Panc1 (cell line): ENCODE measurements around the gene LRP1B. TPM values are rescaled to one million over a fixed set of nuclear protein-coding genes. Genes with fewer than 3 reads are reported as not detected.

Experiments used
- ATAC-seq: fragments of 200-7000 bp; cut with Tn5 transposase; 2 replicates; pipeline ENCODE4 v1.9.1; 2020; ENCODE audit warnings: mild to moderate bottlenecking, moderate library complexity
- BruUV-seq: library from RNA; stranded (reverse); fragments of 400-500 nt; replicated peaks from 2 replicates; lab custom pipeline; 2021; lab: Mats Ljungman, UMichigan
- CTCF ChIA-PET: fragments of 300-600 bp; sonication (Branson Sonifier 250); formaldehyde crosslinking; loops from one replicate; lab custom pipeline; 2022; ENCODE audit warnings: antibody characterized with exemption; lab: Charles Lee
- POLR2A ChIA-PET: fragments of 300-600 bp; sonication (Branson Sonifier 250); formaldehyde crosslinking; loops from one replicate; lab custom pipeline; 2022; ENCODE audit warnings: antibody characterized with exemption; lab: Charles Lee
- DNase-seq: peaks from one replicate; pipeline ENCODE4 v3.0.0-alpha.2; 2010; ENCODE audit warnings: low read depth, low spot score
- H3K27ac ChIP-seq: 2 replicates; pipeline ENCODE4 v1.5.1; 2011; ENCODE audit warnings: mild to moderate bottlenecking, low read length, inconsistent platforms
- H3K27me3 ChIP-seq: fragments of 200-500 bp; sonication (Bioruptor generic); 2 replicates; pipeline ENCODE4 v1.6.0; 2014; ENCODE audit warnings: low read length, inconsistent platforms; ENCODE audit not compliant: control insufficient read depth, insufficient read depth
- H3K36me3 ChIP-seq: fragments of 200-500 bp; sonication (Bioruptor generic); 2 replicates; pipeline ENCODE4 v1.5.1; 2014; ENCODE audit warnings: inconsistent platforms, mild to moderate bottlenecking, low read length, moderate library complexity; ENCODE audit not compliant: control insufficient read depth, insufficient read depth
- H3K4me1 ChIP-seq: 2 replicates; pipeline ENCODE4 v1.5.1; 2011; ENCODE audit warnings: inconsistent platforms, mild to moderate bottlenecking, low read length, moderate library complexity; ENCODE audit not compliant: control insufficient read depth, insufficient read depth
- H3K4me3 ChIP-seq, 2 experiments: 2 replicates each; pipeline ENCODE4 v1.5.1; 2011 to 2012; ENCODE audit warnings: low read depth in 2 of 2, low read length in 2 of 2, mild to moderate bottlenecking in 2 of 2, inconsistent platforms in 1 of 2, moderate library complexity in 1 of 2
- H3K9me3 ChIP-seq: fragments of 200-500 bp; sonication (Bioruptor generic); 2 replicates; pipeline ENCODE4 v1.5.1; 2014; ENCODE audit warnings: low read depth, mild to moderate bottlenecking, inconsistent platforms, low read length, moderate library complexity; ENCODE audit not compliant: control insufficient read depth, insufficient read depth
- CTCF ChIP-seq: fragments of 450-650 bp; IDR thresholded peaks from 2 replicates; pipeline ENCODE4 v1.5.1; 2017; ENCODE audit warnings: mild to moderate bottlenecking
- POLR2AphosphoS5 ChIP-seq: IDR thresholded peaks from 2 replicates; pipeline ENCODE4 v1.6.1; 2012; ENCODE audit warnings: mild to moderate bottlenecking, low read depth, low read length, moderate library complexity
- SIN3A ChIP-seq: IDR thresholded peaks from 2 replicates; pipeline ENCODE4 v1.6.1; 2012; ENCODE audit warnings: low read depth, mild to moderate bottlenecking, low read length, moderate library complexity, borderline replicate concordance; ENCODE audit not compliant: insufficient read depth
- TCF7L2 ChIP-seq: IDR thresholded peaks from 2 replicates; pipeline ENCODE4 v1.6.1; 2011; ENCODE audit warnings: mild to moderate bottlenecking, low read depth, low read length, inconsistent platforms
- in situ Hi-C: cut with HindIII; loops from 2 replicates; pipeline ENCODE4 v1.10.0; 2016; ENCODE audit warnings: low sequenced_read_pairs, low pct_unique_long_range_greater_than_20kb
- intact Hi-C: fragments of 100-400 bp; cut with micrococcal nuclease; formaldehyde crosslinking; loops from one replicate; pipeline ENCODE4 v1.10.0; 2022; ENCODE audit not compliant: unreplicated experiment
- total RNA-seq: library from RNA; stranded (reverse); gene quantifications from one replicate; pipeline ENCODE4 v1.2.1, GENCODE V29; 2021; ENCODE audit not compliant: unreplicated experiment
- TF ChIP-seq, protein P1 (sequence below), 2 experiments: IDR thresholded peaks; 2 replicates each; pipeline ENCODE4 v1.6.1; 2011 to 2012; ENCODE audit warnings: low read depth in 2 of 2, control low read depth in 1 of 2, low read length in 1 of 2, mild to moderate bottlenecking in 1 of 2, moderate library complexity in 1 of 2; ENCODE audit not compliant: insufficient read depth in 1 of 2

Gene LRP1B
- total RNA-seq, 1 experiment from 2014 or later = 0.54 TPM

- TF ChIP-seq, protein P1, sequence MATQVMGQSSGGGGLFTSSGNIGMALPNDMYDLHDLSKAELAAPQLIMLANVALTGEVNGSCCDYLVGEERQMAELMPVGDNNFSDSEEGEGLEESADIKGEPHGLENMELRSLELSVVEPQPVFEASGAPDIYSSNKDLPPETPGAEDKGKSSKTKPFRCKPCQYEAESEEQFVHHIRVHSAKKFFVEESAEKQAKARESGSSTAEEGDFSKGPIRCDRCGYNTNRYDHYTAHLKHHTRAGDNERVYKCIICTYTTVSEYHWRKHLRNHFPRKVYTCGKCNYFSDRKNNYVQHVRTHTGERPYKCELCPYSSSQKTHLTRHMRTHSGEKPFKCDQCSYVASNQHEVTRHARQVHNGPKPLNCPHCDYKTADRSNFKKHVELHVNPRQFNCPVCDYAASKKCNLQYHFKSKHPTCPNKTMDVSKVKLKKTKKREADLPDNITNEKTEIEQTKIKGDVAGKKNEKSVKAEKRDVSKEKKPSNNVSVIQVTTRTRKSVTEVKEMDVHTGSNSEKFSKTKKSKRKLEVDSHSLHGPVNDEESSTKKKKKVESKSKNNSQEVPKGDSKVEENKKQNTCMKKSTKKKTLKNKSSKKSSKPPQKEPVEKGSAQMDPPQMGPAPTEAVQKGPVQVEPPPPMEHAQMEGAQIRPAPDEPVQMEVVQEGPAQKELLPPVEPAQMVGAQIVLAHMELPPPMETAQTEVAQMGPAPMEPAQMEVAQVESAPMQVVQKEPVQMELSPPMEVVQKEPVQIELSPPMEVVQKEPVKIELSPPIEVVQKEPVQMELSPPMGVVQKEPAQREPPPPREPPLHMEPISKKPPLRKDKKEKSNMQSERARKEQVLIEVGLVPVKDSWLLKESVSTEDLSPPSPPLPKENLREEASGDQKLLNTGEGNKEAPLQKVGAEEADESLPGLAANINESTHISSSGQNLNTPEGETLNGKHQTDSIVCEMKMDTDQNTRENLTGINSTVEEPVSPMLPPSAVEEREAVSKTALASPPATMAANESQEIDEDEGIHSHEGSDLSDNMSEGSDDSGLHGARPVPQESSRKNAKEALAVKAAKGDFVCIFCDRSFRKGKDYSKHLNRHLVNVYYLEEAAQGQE (IDR thresholded peaks at IDR 0.05; ENCODE audit: insufficient read depth in 1 of 2, low read depth in 2 of 2, low read length in 1 of 2) = no peak
- TF ChIP-seq SIN3A (no peak), CTCF (no peak), TCF7L2 (no peak), POLR2AphosphoS5 (no peak)
- no peak for DNase-seq
- Histone ChIP-seq H3K4me3 (no peak overlapping the region), H3K4me1 (no peaks in the 10 kb centered on the region), H3K27ac (no peak overlapping the region), H3K27me3 (no peaks in the 10 kb centered on the region), H3K36me3 (no peaks in the 10 kb centered on the region), H3K9me3 (no peaks in the 10 kb centered on the region)
- intact Hi-C loops (no loop called here), in situ Hi-C loops (no loop called here)
- CTCF ChIA-PET = no interaction called here
- POLR2A ChIA-PET = no interaction called here
- no TSS peak for BruUV-seq
- no peak for ATAC-seq
Measured at GRCh38 chr2:141796449-141796848, 334.4 kb downstream of the LRP1B start.

GRCh38 chr2:141791521-141791920, 339.3 kb downstream of the LRP1B start:
- no peak for TF ChIP-seq TCF7L2
- no peak for TF ChIP-seq SIN3A
- TF ChIP-seq POLR2AphosphoS5 = no peak
- TF ChIP-seq, protein P1 (IDR thresholded peaks at IDR 0.05; ENCODE audit: insufficient read depth in 1 of 2, low read depth in 2 of 2, low read length in 1 of 2) = no peak
- TF ChIP-seq CTCF = no peak
- Histone ChIP-seq H3K36me3 (no peaks in the 10 kb centered on the region), H3K4me1 (no peaks in the 10 kb centered on the region), H3K27ac (no peak overlapping the region), H3K4me3 (no peak overlapping the region), H3K27me3 (no peaks in the 10 kb centered on the region), H3K9me3 (no peaks in the 10 kb centered on the region)
- DNase-seq (no peak), ATAC-seq (no peak)
- no TSS peak for BruUV-seq
- POLR2A ChIA-PET = no interaction called here
- in situ Hi-C loops = no loop called here
- CTCF ChIA-PET = no interaction called here
- intact Hi-C loops = no loop called here
